ENCODE results near the gene STIP1. TPM values are rescaled to one million over a fixed set of nuclear protein-coding genes. Genes with fewer than 3 reads are reported as not detected.

STIP1 gene
- total RNA-seq, 6 experiments from 2014 or later, result 27.6 to 110 (median 59.4) TPM

DNA sequence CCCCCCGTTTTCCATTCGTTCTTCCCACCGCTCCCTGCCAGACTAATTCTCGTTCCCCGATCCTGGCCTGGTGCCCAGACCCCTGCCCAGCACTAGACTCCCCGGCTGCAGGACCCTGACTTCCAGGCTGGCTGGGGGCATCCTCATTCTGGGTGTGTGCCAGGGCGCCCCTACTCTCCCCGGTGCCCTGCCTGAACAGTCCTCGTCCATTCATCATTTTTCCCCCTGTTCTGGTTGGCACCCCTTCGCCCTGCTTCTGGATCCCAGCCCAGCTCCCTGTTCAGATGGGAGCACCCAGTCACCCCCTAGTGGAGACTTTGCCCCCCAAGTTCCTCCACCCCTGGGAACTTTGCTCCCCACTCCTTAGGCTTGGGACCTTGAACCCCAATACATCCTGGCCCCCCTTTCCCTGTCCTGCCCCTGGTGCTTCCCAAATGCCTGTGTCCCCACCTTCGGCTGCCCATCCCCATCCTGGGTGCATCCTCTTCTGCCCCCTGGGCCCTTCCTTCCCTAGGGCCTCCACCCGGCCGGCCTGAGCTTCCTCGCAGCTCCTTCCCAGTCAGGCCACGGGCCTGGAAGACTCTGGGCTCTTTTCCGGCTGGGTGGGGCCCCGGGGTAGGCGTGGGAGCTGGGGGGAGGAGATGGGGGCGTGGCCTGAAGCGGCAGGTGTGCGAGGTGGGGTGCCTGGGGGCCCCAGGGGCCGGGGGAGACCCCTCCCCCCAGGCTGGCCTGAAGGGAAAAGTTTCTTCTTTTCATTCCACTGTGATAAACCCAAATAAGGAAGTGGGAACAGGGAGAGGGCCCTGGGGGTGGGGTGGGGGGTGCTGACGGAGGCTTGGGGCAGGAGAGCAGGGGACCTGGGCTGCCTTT is 66.3 kb downstream of the STIP1 start:
- H3K27me3 ChIP-seq, result no peaks in the 10 kb centered on the region
- WGBS (ENCODE audit: insufficient coverage, low coverage, low lambda C conversion rate, missing lambda C conversion rate), result 11% methylated on average over 19 of the region's 23 CpGs
- intact Hi-C loops (cut with DNase I), result no loop called here
- H3K36me3 ChIP-seq, result peaks cover 0 to 5% (median 0%) of the 10 kb centered on the region in 4 donors
- H3K4me1 ChIP-seq, result peaks cover 0 to 25% (median 12%) of the 10 kb centered on the region in 4 donors
- peak in 1 of 3 donors; percentile 44 for DNase-seq
- TF ChIP-seq, protein P1, sequence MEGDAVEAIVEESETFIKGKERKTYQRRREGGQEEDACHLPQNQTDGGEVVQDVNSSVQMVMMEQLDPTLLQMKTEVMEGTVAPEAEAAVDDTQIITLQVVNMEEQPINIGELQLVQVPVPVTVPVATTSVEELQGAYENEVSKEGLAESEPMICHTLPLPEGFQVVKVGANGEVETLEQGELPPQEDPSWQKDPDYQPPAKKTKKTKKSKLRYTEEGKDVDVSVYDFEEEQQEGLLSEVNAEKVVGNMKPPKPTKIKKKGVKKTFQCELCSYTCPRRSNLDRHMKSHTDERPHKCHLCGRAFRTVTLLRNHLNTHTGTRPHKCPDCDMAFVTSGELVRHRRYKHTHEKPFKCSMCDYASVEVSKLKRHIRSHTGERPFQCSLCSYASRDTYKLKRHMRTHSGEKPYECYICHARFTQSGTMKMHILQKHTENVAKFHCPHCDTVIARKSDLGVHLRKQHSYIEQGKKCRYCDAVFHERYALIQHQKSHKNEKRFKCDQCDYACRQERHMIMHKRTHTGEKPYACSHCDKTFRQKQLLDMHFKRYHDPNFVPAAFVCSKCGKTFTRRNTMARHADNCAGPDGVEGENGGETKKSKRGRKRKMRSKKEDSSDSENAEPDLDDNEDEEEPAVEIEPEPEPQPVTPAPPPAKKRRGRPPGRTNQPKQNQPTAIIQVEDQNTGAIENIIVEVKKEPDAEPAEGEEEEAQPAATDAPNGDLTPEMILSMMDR (IDR thresholded peaks at IDR 0.05), result no peak
- TF ChIP-seq POLR2A (IDR thresholded peaks at IDR 0.05), result no peak
- H3K27ac ChIP-seq, result peak overlapping the region; percentile 44 to 69 (median 63)
- ATAC-seq, result peak in 3 of 4 donors; percentile 1 to 16 (median 12)
- peak overlapping the region; percentile 72 to 87 (median 85) for H3K4me3 ChIP-seq
- no peaks in the 10 kb centered on the region for H3K9me3 ChIP-seq

DNA sequence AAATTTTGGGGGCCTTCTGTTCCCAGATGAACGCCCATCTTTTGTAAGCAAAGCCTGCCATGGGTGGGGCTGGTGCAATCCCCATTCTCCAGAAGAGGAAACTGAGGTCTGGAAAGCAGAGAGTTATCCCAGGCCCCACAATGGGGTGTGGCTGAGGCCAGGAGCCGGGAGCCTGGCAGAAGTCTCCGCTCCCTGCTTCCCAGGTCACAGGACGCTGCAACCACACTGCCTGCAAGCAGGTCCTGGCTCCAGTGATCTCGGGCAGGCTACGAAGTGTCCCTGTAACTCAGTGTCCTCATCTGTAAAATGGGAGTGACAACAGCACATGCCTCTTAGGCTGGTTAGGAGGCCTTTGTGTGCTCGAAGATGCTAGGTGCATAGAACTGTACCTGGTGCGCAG is 67.1 kb downstream of the STIP1 start:
- Histone ChIP-seq H3K27me3 (no peaks in the 10 kb centered on the region), H3K4me3 (no peak overlapping the region), H3K4me1 (peaks cover 0 to 20% (median 10%) of the 10 kb centered on the region in 4 donors), H3K27ac (no peak overlapping the region), H3K9me3 (no peaks in the 10 kb centered on the region), H3K36me3 (peaks cover 0 to 5% (median 0%) of the 10 kb centered on the region in 4 donors)
- DNase-seq (no peak), ATAC-seq (no peak)
- intact Hi-C loops (cut with DNase I), result no loop called here
- no peak for TF ChIP-seq POLR2A (IDR thresholded peaks at IDR 0.05)
- TF ChIP-seq, protein P1 (IDR thresholded peaks at IDR 0.05), result no peak
- 71% methylated on average over 6 of the region's 8 CpGs for WGBS (ENCODE audit: insufficient coverage, low coverage, low lambda C conversion rate, missing lambda C conversion rate)

DNA sequence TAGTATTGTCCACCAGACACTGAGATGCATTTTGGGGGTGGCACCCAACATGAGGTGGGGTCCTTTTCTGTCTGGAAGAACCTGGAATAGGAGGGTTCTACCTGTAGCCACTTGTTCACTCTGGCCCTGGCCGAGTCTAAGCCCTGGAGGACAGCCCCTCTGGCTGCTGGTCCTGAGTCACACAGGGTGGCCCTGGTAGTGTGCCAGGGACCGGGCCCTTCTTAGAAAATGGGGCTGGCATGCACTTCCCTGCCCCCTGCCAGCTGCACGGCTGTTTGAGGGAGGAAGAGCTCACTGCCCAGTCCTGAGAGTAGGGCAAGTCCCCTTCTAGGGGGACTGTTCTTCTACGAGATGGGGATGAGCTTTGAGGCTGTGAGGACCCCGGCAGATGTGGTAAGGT is 67.5 kb downstream of the STIP1 start:
- Histone ChIP-seq H3K4me1 (peaks cover 0 to 20% (median 10%) of the 10 kb centered on the region in 4 donors), H3K36me3 (peaks cover 0 to 5% (median 0%) of the 10 kb centered on the region in 4 donors), H3K9me3 (no peaks in the 10 kb centered on the region), H3K27me3 (no peaks in the 10 kb centered on the region), H3K4me3 (no peak overlapping the region), H3K27ac (no peak overlapping the region)
- intact Hi-C loops (cut with DNase I), result no loop called here
- TF ChIP-seq, protein P1 (IDR thresholded peaks at IDR 0.05), result no peak
- TF ChIP-seq POLR2A (IDR thresholded peaks at IDR 0.05), result no peak
- ATAC-seq (no peak), DNase-seq (no peak)
- WGBS (ENCODE audit: insufficient coverage, low coverage, low lambda C conversion rate, missing lambda C conversion rate), result 61% methylated on average over 3 of the region's 5 CpGs

Other genes starting within 250 kb of the STIP1 start
- 1 to 10 TPM; 3.6 to 7.5 (median 4.6) TPM for gene NAA40, start 247.2 kb upstream of the STIP1 start, total RNA-seq
- gene COX8A, start 211.6 kb upstream of the STIP1 start, total RNA-seq, result 100 to 1,000 TPM; 144 to 385 (median 177) TPM
- gene OTUB1, start 199.7 kb upstream of the STIP1 start, total RNA-seq, result 10 to 100 TPM; 23.2 to 35.3 (median 24.7) TPM
- gene FLRT1, start 150.2 kb upstream of the STIP1 start, total RNA-seq, result under 1 TPM in 1 of 6 experiments, not detected in 5; 0.12 TPM
- gene MACROD1, start 20.1 kb upstream of the STIP1 start, total RNA-seq, result 100 to 1,000 TPM in 1 of 6 experiments, 10 to 100 TPM in 5; 12.3 to 219 (median 27.8) TPM
- 10 to 100 TPM in 1 of 6 experiments, 1 to 10 TPM in 5; 5.1 to 17.3 (median 8.1) TPM for gene FERMT3, start 20.6 kb downstream of the STIP1 start, total RNA-seq
- 10 to 100 TPM; 13.5 to 29.6 (median 18.9) TPM for gene TRPT1, start 40.0 kb downstream of the STIP1 start, total RNA-seq
- gene NUDT22, start 40.1 kb downstream of the STIP1 start, total RNA-seq, result 10 to 100 TPM; 23.2 to 46.7 (median 32.1) TPM
- 10 to 100 TPM; 14.6 to 27.6 (median 21.4) TPM for gene DNAJC4, start 44.4 kb downstream of the STIP1 start, total RNA-seq
- 10 to 100 TPM in 5 of 6 experiments, 1 to 10 TPM in 1; 7.5 to 33.2 (median 16.6) TPM for gene VEGFB, start 48.4 kb downstream of the STIP1 start, total RNA-seq
- gene FKBP2, start 54.9 kb downstream of the STIP1 start, total RNA-seq, result 100 to 1,000 TPM in 1 of 6 experiments, 10 to 100 TPM in 5; 49.4 to 108 (median 66.7) TPM
- 10 to 100 TPM; 34.1 to 90.3 (median 49.7) TPM for gene PPP1R14B, start 60.8 kb downstream of the STIP1 start, total RNA-seq
- gene PLCB3, start 65.4 kb downstream of the STIP1 start, total RNA-seq, result 1 to 10 TPM; 5.4 to 8.0 (median 6.7) TPM
- 10 to 100 TPM; 22.0 to 53.8 (median 26.0) TPM for gene BAD, start 98.5 kb downstream of the STIP1 start, total RNA-seq
- 10 to 100 TPM; 13.0 to 21.9 (median 17.8) TPM for gene GPR137, start 99.7 kb downstream of the STIP1 start, total RNA-seq
- not detected for gene KCNK4, start 105.1 kb downstream of the STIP1 start, total RNA-seq
- not detected for gene CATSPERZ, start 114.2 kb downstream of the STIP1 start, total RNA-seq
- 10 to 100 TPM; 28.5 to 82.6 (median 47.7) TPM for gene ESRRA, start 119.4 kb downstream of the STIP1 start, total RNA-seq
- gene TRMT112, start 131.4 kb downstream of the STIP1 start, total RNA-seq, result 100 to 1,000 TPM in 2 of 6 experiments, 10 to 100 TPM in 4; 58.0 to 122 (median 85.3) TPM
- gene PRDX5, start 131.9 kb downstream of the STIP1 start, total RNA-seq, result 100 to 1,000 TPM in 2 of 6 experiments, 10 to 100 TPM in 4; 84.0 to 172 (median 89.3) TPM
- gene CCDC88B, start 154.0 kb downstream of the STIP1 start, total RNA-seq, result 10 to 100 TPM in 1 of 6 experiments, 1 to 10 TPM in 5; 2.4 to 10.6 (median 4.9) TPM
- 10 to 100 TPM in 3 of 6 experiments, 1 to 10 TPM in 3; 6.6 to 17.9 (median 10.3) TPM for gene RPS6KA4, start 173.0 kb downstream of the STIP1 start, total RNA-seq